Mucosa of descending colon (tissue), 3 donors: ENCODE results near the gene MOGAT3. TPM values are rescaled to one million over a fixed set of nuclear protein-coding genes. Genes with fewer than 3 reads are reported as not detected.

Experiments used
- ATAC-seq: fragments of 200-7000 bp; cut with Tn5 transposase; one replicate; pipeline ENCODE4 v1.9.1; 2020; ENCODE audit warnings: mild to moderate bottlenecking, moderate library complexity
- DNase-seq, 3 donors: peaks; one replicate each; pipeline ENCODE4 v3.0.0-alpha.2; 2020
- H3K36me3 ChIP-seq: fragments of 200-600 bp; one replicate; pipeline ENCODE4 v1.8.0; 2021; ENCODE audit warnings: low read depth, mild to moderate bottlenecking
- H3K4me1 ChIP-seq: fragments of 200-600 bp; one replicate; pipeline ENCODE4 v1.8.0; 2021; ENCODE audit warnings: low read depth, mild to moderate bottlenecking
- H3K4me3 ChIP-seq: fragments of 200-600 bp; one replicate; pipeline ENCODE4 v1.8.0; 2021; ENCODE audit warnings: mild to moderate bottlenecking
- H3K9me3 ChIP-seq: fragments of 200-600 bp; one replicate; pipeline ENCODE4 v1.8.0; 2021; ENCODE audit warnings: mild to moderate bottlenecking
- CTCF ChIP-seq: fragments of 200-600 bp; IDR thresholded peaks from one replicate; pipeline ENCODE4 v1.8.0; 2022; ENCODE audit warnings: antibody characterized with exemption, mild to moderate bottlenecking
- intact Hi-C, 2 donors: fragments of 100-400 bp; cut with DNase I in 1 of 2; cut with micrococcal nuclease in 1 of 2; formaldehyde crosslinking; loops; one replicate each; pipeline versions ENCODE4 v1.11.0 to v1.11.1; 2022; cut with DNase I, micrococcal nuclease
- long read RNA-seq, 2 donors: library from polyadenylated mRNA; unstranded; transcript quantifications; one replicate each; pipeline ENCODE4 v2.0.0, GENCODE V29; 2019 to 2021
- total RNA-seq, 3 donors: library from RNA; stranded (reverse); fragmentation: NEBNext Ultra II Directional in 2 of 3; extraction: Animal tissue kit (Norgen Biotek cat#: 25700) in 2 of 3; gene quantifications; one replicate each; pipeline versions ENCODE4 v1.2.1 to v1.2.4, GENCODE V29; 2021 to 2023
- donor health status: DM: no; HTN: no; CAD: no; lungs with moderate emphysema.
- donor health status: DM: no; HTN: no; CAD: no.
- donor health status: DM: no; HTN: yes; CAD: no.

The MOGAT3 gene
- total RNA-seq, result 10 to 100 TPM; 27.9 to 66.2 (median 58.3) TPM
- long read RNA-seq, donor 1, partial matches to known transcripts, result 6 of 10 reads
- long read RNA-seq, donor 1, other reads (novel, unspliced or antisense), result 2 of 10 reads
- long read RNA-seq, donor 2, transcript MOGAT3-201 (7 exons, 2,132 nt), result major isoform, 6 of 16 reads
- long read RNA-seq, donor 2, partial matches to known transcripts, result 2 of 16 reads
- long read RNA-seq, donor 2, other reads (novel, unspliced or antisense), result 8 of 16 reads

- peak; percentile 88 to 92 (median 91) for DNase-seq
- peaks cover 9% of the 10 kb centered on the region for H3K4me1 ChIP-seq
- no peaks in the 10 kb centered on the region for H3K9me3 ChIP-seq
- peak; percentile 89 for ATAC-seq
- TF ChIP-seq CTCF, result no peak
- intact Hi-C loops, result no loop called here
- no peaks in the 10 kb centered on the region for H3K36me3 ChIP-seq
- no peak within 1 kb of the TSS for H3K4me3 ChIP-seq
Measured at GRCh38 chr7:101200862-101201599, at the start of gene MOGAT3. Gene MOGAT3 (minus strand): TSS chr7:101201036. CDS start chr7:101200854, 182 bp downstream.

- H3K4me3 ChIP-seq, result no peak overlapping the region
- peaks cover 18% of the 10 kb centered on the region for H3K4me1 ChIP-seq
- H3K36me3 ChIP-seq, result no peaks in the 10 kb centered on the region
- TF ChIP-seq CTCF, result no peak
- DNase-seq (no peak), ATAC-seq (no peak)
- H3K9me3 ChIP-seq, result no peaks in the 10 kb centered on the region
- intact Hi-C loops, result no loop called here
Measured at GRCh38 chr7:101250324-101250723, 49.5 kb upstream of the MOGAT3 start.

GRCh38 chr7:101248276-101248675 is 47.4 kb upstream of the MOGAT3 start:
- intact Hi-C loops, result no loop called here
- Histone ChIP-seq H3K4me3 (no peak overlapping the region), H3K4me1 (peaks cover 28% of the 10 kb centered on the region), H3K36me3 (no peaks in the 10 kb centered on the region), H3K9me3 (no peaks in the 10 kb centered on the region)
- ATAC-seq, result no peak
- DNase-seq, result no peak
- no peak for TF ChIP-seq CTCF

- DNase-seq (peak; percentile 38 to 66 (median 56)), ATAC-seq (no peak)
- no peak for TF ChIP-seq CTCF
- no peaks in the 10 kb centered on the region for H3K9me3 ChIP-seq
- H3K4me3 ChIP-seq, result peak overlapping the region; percentile 43
- H3K4me1 ChIP-seq, result peaks cover 11% of the 10 kb centered on the region
- H3K36me3 ChIP-seq, result no peaks in the 10 kb centered on the region
- intact Hi-C loops, result no loop called here
Measured at GRCh38 chr7:101245147-101245668, 44.4 kb upstream of the MOGAT3 start.

- Histone ChIP-seq H3K4me1 (peaks cover 11% of the 10 kb centered on the region), H3K4me3 (peak within 1 kb of the TSS; percentile 43), H3K9me3 (no peaks in the 10 kb centered on the region), H3K36me3 (no peaks in the 10 kb centered on the region)
- peak; percentile 88 for TF ChIP-seq CTCF
- DNase-seq, result peak; percentile 95 to 97 (median 95)
- ATAC-seq, result peak; percentile 97
- intact Hi-C loops, result no loop called here
Measured at GRCh38 chr7:101244375-101245146, 43.7 kb upstream of the MOGAT3 start, which contains the start of gene FIS1. Gene FIS1 (minus strand): TSS chr7:101245081. CDS start chr7:101245004, 77 bp downstream.
